Measurements from ENCODE around the gene UNC93A. TPM values are rescaled to one million over a fixed set of nuclear protein-coding genes. Genes with fewer than 3 reads are reported as not detected.
"Not testable (repeated sequence)": the region's sequence is repeated elsewhere in the genome, so short reads cannot be mapped to it uniquely, and the experiment has no call there.

The UNC93A gene
- total RNA-seq, 1 donor from 2014 or later, result not detected

- DNase-seq (ENCODE audit: low read depth), result no peak
These were observed 20.4 kb upstream of the UNC93A start for GRCh38 chr6:167270499-167271311.

GRCh38 chr6:167272151-167272550 lies 19.0 kb upstream of the UNC93A start:
- DNase-seq (ENCODE audit: low read depth), result no peak

GRCh38 chr6:167272696-167273379 lies 18.3 kb upstream of the UNC93A start:
- DNase-seq (ENCODE audit: low read depth), result no peak

GRCh38 chr6:167274270-167274669 lies 16.8 kb upstream of the UNC93A start:
- DNase-seq (ENCODE audit: low read depth), result no peak

- no peak for DNase-seq (ENCODE audit: low read depth)
These were observed 16.1 kb upstream of the UNC93A start for GRCh38 chr6:167275001-167275400.

GRCh38 chr6:167275436-167275835 lies 15.7 kb upstream of the UNC93A start:
- no peak for DNase-seq (ENCODE audit: low read depth)

- no peak for DNase-seq (ENCODE audit: low read depth)
These were observed 14.2 kb upstream of the UNC93A start for GRCh38 chr6:167276772-167277533.

GRCh38 chr6:167278173-167278940 lies 12.8 kb upstream of the UNC93A start:
- DNase-seq (ENCODE audit: low read depth), result not testable (repeated sequence)

- no peak for DNase-seq (ENCODE audit: low read depth)
These were observed 11.2 kb upstream of the UNC93A start for GRCh38 chr6:167279766-167280446.

- not testable (repeated sequence) for DNase-seq (ENCODE audit: low read depth)
These were observed 10.6 kb upstream of the UNC93A start for GRCh38 chr6:167280466-167280865.

GRCh38 chr6:167282165-167282564 lies 8.9 kb upstream of the UNC93A start:
- DNase-seq (ENCODE audit: low read depth), result no peak

GRCh38 chr6:167284565-167284964 lies 6.5 kb upstream of the UNC93A start:
- DNase-seq (ENCODE audit: low read depth), result not testable (repeated sequence)

GRCh38 chr6:167285077-167285770 lies 5.9 kb upstream of the UNC93A start:
- DNase-seq (ENCODE audit: low read depth), result no peak

GRCh38 chr6:167287513-167288048 lies 3.5 kb upstream of the UNC93A start:
- no peak for DNase-seq (ENCODE audit: low read depth)

GRCh38 chr6:167288591-167289225 lies 2.4 kb upstream of the UNC93A start:
- peak; percentile 8 for DNase-seq (ENCODE audit: low read depth)

GRCh38 chr6:167289291-167289690 lies 1.8 kb upstream of the UNC93A start:
- not testable (repeated sequence) for DNase-seq (ENCODE audit: low read depth)

GRCh38 chr6:167291623-167292300 lies 647 bp downstream of the UNC93A start:
- DNase-seq (ENCODE audit: low read depth), result no peak

GRCh38 chr6:167292301-167293087 lies 1.4 kb downstream of the UNC93A start:
- DNase-seq (ENCODE audit: low read depth), result no peak
